ENCODE results near the gene MNS1.

GRCh38 chr15:56425276-56425675 lies 39.7 kb downstream of the MNS1 start:
- TF ChIP-seq, protein P1, sequence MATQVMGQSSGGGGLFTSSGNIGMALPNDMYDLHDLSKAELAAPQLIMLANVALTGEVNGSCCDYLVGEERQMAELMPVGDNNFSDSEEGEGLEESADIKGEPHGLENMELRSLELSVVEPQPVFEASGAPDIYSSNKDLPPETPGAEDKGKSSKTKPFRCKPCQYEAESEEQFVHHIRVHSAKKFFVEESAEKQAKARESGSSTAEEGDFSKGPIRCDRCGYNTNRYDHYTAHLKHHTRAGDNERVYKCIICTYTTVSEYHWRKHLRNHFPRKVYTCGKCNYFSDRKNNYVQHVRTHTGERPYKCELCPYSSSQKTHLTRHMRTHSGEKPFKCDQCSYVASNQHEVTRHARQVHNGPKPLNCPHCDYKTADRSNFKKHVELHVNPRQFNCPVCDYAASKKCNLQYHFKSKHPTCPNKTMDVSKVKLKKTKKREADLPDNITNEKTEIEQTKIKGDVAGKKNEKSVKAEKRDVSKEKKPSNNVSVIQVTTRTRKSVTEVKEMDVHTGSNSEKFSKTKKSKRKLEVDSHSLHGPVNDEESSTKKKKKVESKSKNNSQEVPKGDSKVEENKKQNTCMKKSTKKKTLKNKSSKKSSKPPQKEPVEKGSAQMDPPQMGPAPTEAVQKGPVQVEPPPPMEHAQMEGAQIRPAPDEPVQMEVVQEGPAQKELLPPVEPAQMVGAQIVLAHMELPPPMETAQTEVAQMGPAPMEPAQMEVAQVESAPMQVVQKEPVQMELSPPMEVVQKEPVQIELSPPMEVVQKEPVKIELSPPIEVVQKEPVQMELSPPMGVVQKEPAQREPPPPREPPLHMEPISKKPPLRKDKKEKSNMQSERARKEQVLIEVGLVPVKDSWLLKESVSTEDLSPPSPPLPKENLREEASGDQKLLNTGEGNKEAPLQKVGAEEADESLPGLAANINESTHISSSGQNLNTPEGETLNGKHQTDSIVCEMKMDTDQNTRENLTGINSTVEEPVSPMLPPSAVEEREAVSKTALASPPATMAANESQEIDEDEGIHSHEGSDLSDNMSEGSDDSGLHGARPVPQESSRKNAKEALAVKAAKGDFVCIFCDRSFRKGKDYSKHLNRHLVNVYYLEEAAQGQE (IDR thresholded peaks at IDR 0.05; ENCODE audit: insufficient read depth in 1 of 2, low read depth in 2 of 2, low read length in 2 of 2), result no peak
- no peak for TF ChIP-seq SIN3A (IDR thresholded peaks at IDR 0.05; ENCODE audit: borderline replicate concordance, insufficient read depth, low read length)

All from PFSK-1 (cell line).